Esophagus squamous epithelium (tissue), 4 donors: ENCODE results near the gene LPAR2.

Source experiments
- POLR2A ChIP-seq, 4 donors: fragments of 450-650 bp; IDR thresholded peaks; one replicate each; pipeline ENCODE4 v1.6.1; 2017; ENCODE audit warnings: antibody characterized with exemption in 4 of 4, mild to moderate bottlenecking in 4 of 4, moderate library complexity in 3 of 4
- TF ChIP-seq, protein P1 (sequence below), 6 experiments: fragments of 450-650 bp in 4 of 6; fragments of 200-600 bp in 2 of 6; sonication (generic) in 2 of 6; IDR thresholded peaks; one replicate each; pipeline ENCODE4 v1.5.1; 2016 to 2019; ENCODE audit warnings: antibody characterized with exemption in 6 of 6, mild to moderate bottlenecking in 4 of 6, moderate library complexity in 4 of 6

DNA sequence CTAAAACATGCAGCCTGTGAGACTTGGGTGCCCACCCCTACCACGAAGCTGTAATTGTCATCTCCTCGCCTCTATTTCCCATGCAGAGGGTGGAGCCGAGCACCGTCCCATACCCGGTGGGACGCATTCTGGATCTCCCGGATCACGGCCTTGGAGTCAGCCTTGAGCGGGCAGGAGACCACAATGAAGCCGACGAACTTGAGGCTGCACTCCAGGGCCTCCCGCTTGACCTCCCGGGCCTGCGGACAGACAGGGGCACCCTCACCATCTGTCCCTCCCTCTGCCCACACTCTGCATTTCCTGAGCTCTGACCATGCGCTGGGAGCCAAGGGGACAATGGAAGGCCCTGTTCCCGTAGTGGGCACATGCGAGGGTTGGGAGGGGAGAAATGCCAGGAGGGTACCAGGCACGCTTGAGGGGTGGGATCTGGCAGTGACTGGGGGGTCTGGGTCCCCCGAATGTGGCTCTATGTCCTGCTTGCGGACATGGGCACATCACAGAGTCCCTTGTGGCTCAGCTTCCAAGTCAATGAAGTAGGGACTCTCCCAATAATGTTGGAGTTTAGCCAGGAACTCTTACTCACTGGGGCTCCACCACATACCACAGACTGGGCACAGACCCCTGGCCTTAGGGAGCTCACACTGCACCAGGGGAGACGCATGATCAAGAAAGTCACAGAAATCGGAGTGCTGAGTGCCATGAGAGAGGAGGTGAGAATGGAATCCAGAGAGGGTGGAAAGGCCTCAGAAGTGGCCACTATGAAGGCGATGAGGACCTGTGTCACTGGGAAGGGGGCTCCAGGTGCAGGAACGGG is 24.7 kb upstream of the LPAR2 start:
- TF ChIP-seq, protein P1, sequence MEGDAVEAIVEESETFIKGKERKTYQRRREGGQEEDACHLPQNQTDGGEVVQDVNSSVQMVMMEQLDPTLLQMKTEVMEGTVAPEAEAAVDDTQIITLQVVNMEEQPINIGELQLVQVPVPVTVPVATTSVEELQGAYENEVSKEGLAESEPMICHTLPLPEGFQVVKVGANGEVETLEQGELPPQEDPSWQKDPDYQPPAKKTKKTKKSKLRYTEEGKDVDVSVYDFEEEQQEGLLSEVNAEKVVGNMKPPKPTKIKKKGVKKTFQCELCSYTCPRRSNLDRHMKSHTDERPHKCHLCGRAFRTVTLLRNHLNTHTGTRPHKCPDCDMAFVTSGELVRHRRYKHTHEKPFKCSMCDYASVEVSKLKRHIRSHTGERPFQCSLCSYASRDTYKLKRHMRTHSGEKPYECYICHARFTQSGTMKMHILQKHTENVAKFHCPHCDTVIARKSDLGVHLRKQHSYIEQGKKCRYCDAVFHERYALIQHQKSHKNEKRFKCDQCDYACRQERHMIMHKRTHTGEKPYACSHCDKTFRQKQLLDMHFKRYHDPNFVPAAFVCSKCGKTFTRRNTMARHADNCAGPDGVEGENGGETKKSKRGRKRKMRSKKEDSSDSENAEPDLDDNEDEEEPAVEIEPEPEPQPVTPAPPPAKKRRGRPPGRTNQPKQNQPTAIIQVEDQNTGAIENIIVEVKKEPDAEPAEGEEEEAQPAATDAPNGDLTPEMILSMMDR (IDR thresholded peaks at IDR 0.05), result no peak
- no peak for TF ChIP-seq POLR2A (IDR thresholded peaks at IDR 0.05)
